ENCODE measurements around the gene PPP1R13L. TPM values are rescaled to one million over a fixed set of nuclear protein-coding genes. Genes with fewer than 3 reads are reported as not detected.

Gene PPP1R13L
- total and polyA plus RNA-seq, 8 donors: 22.8 to 54.4 (median 30.7) TPM

- H3K9me3 ChIP-seq: no peaks in the 10 kb centered on the region
- H3K36me3 ChIP-seq: no peaks in the 10 kb centered on the region
- no peak for TF ChIP-seq CTCF (IDR thresholded peaks at IDR 0.05)
- DNase-seq (peak in 1 of 6 donors; percentile 11), ATAC-seq (no peak), FAIRE-seq (no peak)
- WGBS, 2 donors: 32 to 47% methylated on average over 4 of the region's 4 CpGs
- H3K27me3 ChIP-seq: no peaks in the 10 kb centered on the region
- intact Hi-C loops (cut with DNase I): no loop called here
- peak overlapping the region in 2 of 4 donors; percentile 19 to 94 for H3K27ac ChIP-seq
- H3K4me3 ChIP-seq: peak overlapping the region in 3 of 4 donors; percentile 3 to 92 (median 81)
- H3K4me1 ChIP-seq: peaks cover 8 to 13% (median 10%) of the 10 kb centered on the region in 3 donors
These were observed 1.6 kb downstream of the PPP1R13L start for GRCh38 chr19:45403272-45403671.

GRCh38 chr19:45402298-45403061, 2.4 kb downstream of the PPP1R13L start:
- Histone ChIP-seq H3K9me3 (no peaks in the 10 kb centered on the region), H3K4me1 (peaks cover 6 to 11% (median 8%) of the 10 kb centered on the region in 3 donors), H3K27ac (peak overlapping the region; percentile 25 to 94 (median 32)), H3K27me3 (no peaks in the 10 kb centered on the region), H3K4me3 (peak overlapping the region in 2 of 4 donors; percentile 81 to 92), H3K36me3 (peaks cover 0 to 5% (median 0%) of the 10 kb centered on the region in 3 donors)
- intact Hi-C loops (cut with DNase I): no loop called here
- peak in 3 of 4 donors; percentile 34 to 51 (median 36) for TF ChIP-seq CTCF (IDR thresholded peaks at IDR 0.05)
- peak; percentile 3 to 8 (median 6) for ATAC-seq
- peak; percentile 58 to 88 (median 75) for DNase-seq
- 16% methylated on average over 31 to 40 of the region's 40 CpGs for WGBS, 2 donors
- FAIRE-seq: no peak

- Histone ChIP-seq H3K36me3 (peaks cover 0 to 5% (median 0%) of the 10 kb centered on the region in 3 donors), H3K27ac (peak overlapping the region in 1 of 4 donors; percentile 94), H3K4me3 (no peak overlapping the region), H3K9me3 (no peaks in the 10 kb centered on the region), H3K4me1 (peaks cover 0 to 9% (median 8%) of the 10 kb centered on the region in 3 donors), H3K27me3 (no peaks in the 10 kb centered on the region)
- no peak for TF ChIP-seq CTCF (IDR thresholded peaks at IDR 0.05)
- intact Hi-C loops (cut with DNase I): no loop called here
- peak in 1 of 6 donors; percentile 11 for DNase-seq
- no peak for ATAC-seq
- 86 to 92% methylated on average over 6 of the region's 6 CpGs for WGBS, 2 donors
- FAIRE-seq: no peak
These were observed 3.1 kb downstream of the PPP1R13L start for GRCh38 chr19:45401815-45402214.

- WGBS, 2 donors: 81 to 83% methylated on average over 6 of the region's 6 CpGs
- no peaks in the 10 kb centered on the region for H3K27me3 ChIP-seq
- DNase-seq (no peak), ATAC-seq (no peak), FAIRE-seq (no peak)
- H3K4me3 ChIP-seq: no peak overlapping the region
- H3K4me1 ChIP-seq: peaks cover 0 to 9% (median 8%) of the 10 kb centered on the region in 3 donors
- H3K9me3 ChIP-seq: no peaks in the 10 kb centered on the region
- no peak overlapping the region for H3K27ac ChIP-seq
- intact Hi-C loops (cut with DNase I): no loop called here
- TF ChIP-seq CTCF (IDR thresholded peaks at IDR 0.05): no peak
- peaks cover 0 to 7% (median 5%) of the 10 kb centered on the region in 3 donors for H3K36me3 ChIP-seq
These were observed 4.7 kb downstream of the PPP1R13L start for GRCh38 chr19:45400192-45400591.
